Activated CD4-positive, alpha-beta T cell treated with anti-CD3 and anti-CD28 coated beads for 24 hours (primary cell): Measurements from ENCODE around the gene OR6K3.
"Not testable (repeated sequence)": the region's sequence is repeated elsewhere in the genome, so short reads cannot be mapped to it uniquely, and the experiment has no call there.

Experiments used
- DNase-seq, 2 donors: peaks; one replicate each; pipeline ENCODE4 v3.0.0-alpha.2; 2020; ENCODE audit warnings: low read depth in 2 of 2

Gene OR6K3

GRCh38 chr1:158720620-158721019 lies at the start of gene OR6K3:
TSS of gene OR6K3 (minus strand) at chr1:158720720. CDS start at chr1:158718115, 2,605 bp downstream.
- no peak for DNase-seq

- DNase-seq, result no peak
Measured at GRCh38 chr1:158754420-158754819, 33.9 kb upstream of the OR6K3 start, which contains the start of gene OR6K6. TSS of gene OR6K6 (plus strand) at chr1:158754720. CDS start at chr1:158754888, 168 bp downstream.

- no peak for DNase-seq
Measured at GRCh38 chr1:158752155-158752712, 31.7 kb upstream of the OR6K3 start.

GRCh38 chr1:158735848-158736247 lies 15.3 kb upstream of the OR6K3 start:
- no peak for DNase-seq

GRCh38 chr1:158732524-158732923 lies 12.0 kb upstream of the OR6K3 start:
- no peak for DNase-seq

- DNase-seq, result no peak
Measured at GRCh38 chr1:158731707-158732106, 11.2 kb upstream of the OR6K3 start.

- no peak for DNase-seq
Measured at GRCh38 chr1:158730453-158730852, 9.9 kb upstream of the OR6K3 start.

GRCh38 chr1:158728510-158729225 lies 8.1 kb upstream of the OR6K3 start:
- no peak for DNase-seq

- no peak for DNase-seq
Measured at GRCh38 chr1:158724442-158724841, 3.9 kb upstream of the OR6K3 start.

GRCh38 chr1:158719664-158720063 lies 856 bp downstream of the OR6K3 start:
- DNase-seq, result no peak

- DNase-seq, result no peak
Measured at GRCh38 chr1:158717344-158717743, 3.2 kb downstream of the OR6K3 start.

- DNase-seq, result no peak
Measured at GRCh38 chr1:158716335-158716734, 4.2 kb downstream of the OR6K3 start.

- DNase-seq, result no peak
Measured at GRCh38 chr1:158714754-158715153, 5.8 kb downstream of the OR6K3 start.

- no peak for DNase-seq
Measured at GRCh38 chr1:158711098-158711497, 9.4 kb downstream of the OR6K3 start.

- DNase-seq, result no peak
Measured at GRCh38 chr1:158706096-158706495, 14.4 kb downstream of the OR6K3 start.

GRCh38 chr1:158700552-158700951 lies 20.0 kb downstream of the OR6K3 start, which contains the start of gene OR6K2:
TSS of gene OR6K2 (minus strand) at chr1:158700652. CDS start at chr1:158700652, 0 bp downstream.
- DNase-seq, result no peak

- DNase-seq, result no peak
Measured at GRCh38 chr1:158694596-158694995, 25.9 kb downstream of the OR6K3 start.

- DNase-seq, result no peak
Measured at GRCh38 chr1:158692356-158692755, 28.2 kb downstream of the OR6K3 start.

- no peak for DNase-seq
Measured at GRCh38 chr1:158691907-158692306, 28.6 kb downstream of the OR6K3 start.

GRCh38 chr1:158691149-158691548 lies 29.4 kb downstream of the OR6K3 start:
- not testable (repeated sequence) for DNase-seq

GRCh38 chr1:158689875-158690274 lies 30.6 kb downstream of the OR6K3 start:
- no peak for DNase-seq

GRCh38 chr1:158689110-158689509 lies 31.4 kb downstream of the OR6K3 start:
- no peak for DNase-seq

GRCh38 chr1:158688343-158688742 lies 32.2 kb downstream of the OR6K3 start:
- not testable (repeated sequence) for DNase-seq
